A549 (cell line): ENCODE data around the gene GPR17. TPM values are rescaled to one million over a fixed set of nuclear protein-coding genes. Genes with fewer than 3 reads are reported as not detected.

Experiments
- ATAC-seq, 2 experiments: fragments of 200-7000 bp in 1 of 2; fragments of >200 bp in 1 of 2; cut with Nextera tagmentation in 1 of 2; cut with Tn5 transposase in 1 of 2; 3 replicates each; pipeline versions ENCODE4 v1.8.0 to v1.9.1; 2018 to 2020; ENCODE audit warnings: mild to moderate bottlenecking in 1 of 2, moderate library complexity in 1 of 2
- CTCF ChIA-PET: fragments of 300-600 bp; sonication (Branson Sonifier 250); formaldehyde crosslinking; extraction: SDS; loops from one replicate; lab custom pipeline; 2021; ENCODE audit warnings: antibody characterized with exemption, inconsistent platforms; lab: Yijun Ruan, JAX
- POLR2A ChIA-PET: fragments of 350-600 bp; formaldehyde crosslinking; extraction: SDS; loops from one replicate; lab custom pipeline; 2021; ENCODE audit warnings: antibody characterized with exemption, inconsistent platforms; lab: Yijun Ruan, JAX
- DNase-seq, 2 experiments: peaks; one replicate each; pipeline versions ENCODE4 v3.0.0 to v3.0.0-alpha.2; 2011 to 2016; ENCODE audit warnings: low read depth in 1 of 2, low spot score in 1 of 2
- FAIRE-seq: peaks from 2 replicates; lab custom pipeline; 2011; peaks lifted over from hg19 to GRCh38; lab: Jason Lieb, UNC
- H3K27ac ChIP-seq, 2 experiments: fragments of >200 bp; sonication (Bioruptor Twin); formaldehyde crosslinking; 3 replicates each; pipeline ENCODE4 v1.5.1; 2016 to 2017
- H3K4me1 ChIP-seq: fragments of >200 bp; sonication (Bioruptor Twin); formaldehyde crosslinking; 3 replicates; pipeline ENCODE4 v1.6.1; 2016
- H3K4me2 ChIP-seq: fragments of >200 bp; sonication (Bioruptor Twin); formaldehyde crosslinking; 3 replicates; pipeline ENCODE4 v1.6.1; 2016
- H3K4me3 ChIP-seq: fragments of >200 bp; sonication (Bioruptor Twin); formaldehyde crosslinking; 3 replicates; pipeline ENCODE4 v1.5.1; 2016
- H3K9me3 ChIP-seq: fragments of >200 bp; sonication (Bioruptor Twin); formaldehyde crosslinking; 3 replicates; pipeline ENCODE4 v1.6.1; 2016
- CBX2 ChIP-seq: fragments of 200-600 bp; sonication (generic); IDR thresholded peaks from 2 replicates; pipeline ENCODE4 v1.6.1; 2016; ENCODE audit warnings: low read depth, mild to moderate bottlenecking, borderline replicate concordance
- CHD2 ChIP-seq: fragments of 150-350 bp; IDR thresholded peaks from 2 replicates; pipeline ENCODE4 v1.6.1; 2014; ENCODE audit warnings: low read length; ENCODE audit not compliant: partially characterized antibody
- EHMT2 ChIP-seq: fragments of 200-600 bp; sonication (generic); IDR thresholded peaks from 2 replicates; pipeline ENCODE4 v1.6.1; 2016; ENCODE audit warnings: antibody characterized with exemption, low read depth, mild to moderate bottlenecking, moderate library complexity
- ELK1 ChIP-seq: fragments of 150-350 bp; IDR thresholded peaks from 2 replicates; pipeline ENCODE4 v1.6.1; 2014; ENCODE audit warnings: low read depth, mild to moderate bottlenecking, low read length
- FOSB ChIP-seq: fragments of 250-450 bp; sonication (Bioruptor Pico); IDR thresholded peaks from 2 replicates; pipeline ENCODE4 v1.5.0; 2020; ENCODE audit warnings: mild to moderate bottlenecking, moderate library complexity
- HES2 ChIP-seq: fragments of >200 bp; sonication (Bioruptor Twin); formaldehyde crosslinking; IDR thresholded peaks from 2 replicates; pipeline ENCODE4 v1.6.1; 2016
- HMGXB4 ChIP-seq: fragments of 250-450 bp; sonication (Bioruptor Pico); IDR thresholded peaks from 2 replicates; pipeline ENCODE4 v1.5.0; 2021; ENCODE audit warnings: mild to moderate bottlenecking, moderate library complexity, borderline replicate concordance
- HOXB13 ChIP-seq: fragments of 250-450 bp; sonication (Bioruptor Pico); IDR thresholded peaks from 2 replicates; pipeline ENCODE4 v1.5.0; 2020; ENCODE audit warnings: low read depth, mild to moderate bottlenecking, moderate library complexity
- JUN ChIP-seq, 2 experiments: fragments of >200 bp; sonication (Bioruptor Twin); formaldehyde crosslinking; IDR thresholded peaks; 2 replicates in 1 of 2; 3 replicates in 1 of 2; pipeline ENCODE4 v1.6.1; 2016 to 2017
- KDM1A ChIP-seq: fragments of 200-600 bp; sonication (generic); IDR thresholded peaks from 2 replicates; pipeline ENCODE4 v1.6.1; 2016; ENCODE audit warnings: low read depth, mild to moderate bottlenecking
- KDM5A ChIP-seq: fragments of 200-600 bp; sonication (generic); IDR thresholded peaks from 2 replicates; pipeline ENCODE4 v1.6.1; 2016; ENCODE audit warnings: antibody characterized with exemption, mild to moderate bottlenecking
- MAFK ChIP-seq: fragments of 450-650 bp; IDR thresholded peaks from 2 replicates; pipeline ENCODE4 v1.6.1; 2014; ENCODE audit not compliant: partially characterized antibody
- MAX ChIP-seq: IDR thresholded peaks from 2 replicates; pipeline ENCODE4 v1.6.1; 2012
- TFCP2L1 ChIP-seq: fragments of 250-450 bp; sonication (Bioruptor Pico); IDR thresholded peaks from 2 replicates; pipeline ENCODE4 v1.5.0; 2021; ENCODE audit warnings: mild to moderate bottlenecking
- USF2 ChIP-seq: fragments of 450-650 bp; IDR thresholded peaks from 2 replicates; pipeline ENCODE4 v1.6.1; 2014; ENCODE audit warnings: antibody characterized with exemption
- WGBS: methylation state at CpG from one replicate; pipeline ENCODE4 v1.1.6; 2017; ENCODE audit errors: missing lambda C conversion rate; 5-methylcytosine and 5-hydroxymethylcytosine counted together
- polyA minus RNA-seq: library from RNA; depleted of rRNA, polyadenylated mRNA; stranded (reverse); fragments of >200 nt; gene quantifications from 2 replicates; pipeline ENCODE4 v1.2.3, GENCODE V29; 2011; rRNA and poly(A)+ RNA removed
- polyA plus RNA-seq, 4 experiments: library from polyadenylated mRNA; depleted of rRNA in 3 of 4; stranded (reverse); fragments of >200 nt; fragmentation: RNase III in 1 of 4; extraction: RNeasy Plus Mini Kit Qiagen cat#74134 plus additional on column Dnase treatment in 1 of 4; gene quantifications; 2 replicates in 3 of 4; 3 replicates in 1 of 4; pipeline ENCODE4 v1.2.3, GENCODE V29; 2011 to 2017

GPR17 gene
- polyA plus RNA-seq (2011; rRNA removed) = not detected in 2 replicates
- not detected in 2 replicates for polyA plus RNA-seq (2012; cell fraction: cytosol; rRNA removed)
- polyA plus RNA-seq (2012; cell fraction: nucleus; rRNA removed) = not detected in 2 replicates
- polyA plus RNA-seq (2017; fragmentation: RNase III; extraction: RNeasy Plus Mini Kit Qiagen cat#74134 plus additional on column Dnase treatment) = not detected in 3 replicates
- polyA minus RNA-seq = not detected in 2 replicates

- ATAC-seq (no peak), DNase-seq (no peak), FAIRE-seq (no peak)
- Histone ChIP-seq H3K27ac (peak within 1 kb of the TSS; percentile 42 to 43; a peak in 4 of 6 replicates), H3K9me3 (no peaks in the 10 kb centered on the region), H3K4me1 (peaks cover 18% of the 10 kb centered on the region), H3K4me2 (peak within 1 kb of the TSS; percentile 25; the same call in 1 of the 3 replicates), H3K4me3 (no peak within 1 kb of the TSS)
- ChIA-PET CTCF (interaction anchor here (1.3 to 1.4 kb wide), 2 partner anchors 63 to 321 kb away, joined by 3 read pairs; no protein-coding TSS in a partner anchor), POLR2A (no interaction called here)
- TF ChIP-seq TFCP2L1 (CRISPR knock-in tag) = no peak
- no peak for TF ChIP-seq EHMT2
- no peak for TF ChIP-seq HOXB13
- 93% methylated on average over 23 of the region's 37 CpGs for WGBS
These were observed at the start of gene GPR17 for GRCh38 chr2:127645395-127646291. Gene GPR17 (plus strand): TSS chr2:127646153. CDS start chr2:127650736, 4,583 bp downstream.

GRCh38 chr2:127596311-127597045 lies 49.5 kb upstream of the GPR17 start:
- ChIA-PET POLR2A (no interaction called here), CTCF (no interaction called here)
- no peak overlapping the region for H3K4me2 ChIP-seq
- WGBS = 73% methylated on average over 10 of the region's 14 CpGs
- DNase-seq (no peak), ATAC-seq (no peak), FAIRE-seq (no peak)
- no peak overlapping the region for H3K27ac ChIP-seq
- no peaks in the 10 kb centered on the region for H3K4me1 ChIP-seq
- TF ChIP-seq ELK1 = no peak
- TF ChIP-seq HES2 = no peak
- TF ChIP-seq MAFK = no peak
- TF ChIP-seq CHD2 = no peak
- TF ChIP-seq HMGXB4 = no peak
- no peak for TF ChIP-seq TFCP2L1 (CRISPR knock-in tag)
- no peak for TF ChIP-seq USF2
- TF ChIP-seq CBX2 = no peak
- TF ChIP-seq KDM5A = no peak
- no peak for TF ChIP-seq JUN (IDR thresholded peaks at IDR 0.05)
- no peak for TF ChIP-seq MAX
- TF ChIP-seq FOSB = no peak
- no peak for TF ChIP-seq KDM1A
- H3K9me3 ChIP-seq = peaks cover 8% of the 10 kb centered on the region; the same call in 2 of the 3 replicates
- no peak overlapping the region for H3K4me3 ChIP-seq
